SU-DHL-6 (cell line): ENCODE data around the gene GGT6.

Source experiments
- H2AFZ ChIP-seq: fragments of 200-600 bp; sonication (generic); 2 replicates; pipeline ENCODE4 v1.6.1; 2014; ENCODE audit warnings: low read depth, mild to moderate bottlenecking, moderate library complexity, mixed read lengths, antibody characterized with exemption, low read length; ENCODE audit not compliant: severe bottlenecking
- H3F3A ChIP-seq: fragments of 200-600 bp; shearing (Covaris generic); 2 replicates; pipeline ENCODE4 v1.6.0; 2016; ENCODE audit warnings: antibody characterized with exemption, mild to moderate bottlenecking; ENCODE audit not compliant: insufficient read depth
- H3K27ac ChIP-seq: fragments of 200-600 bp; sonication (generic); 2 replicates; pipeline ENCODE4 v1.5.1; 2016; ENCODE audit warnings: low read depth, mild to moderate bottlenecking, low read length, moderate library complexity, mixed read lengths
- H3K27me3 ChIP-seq: fragments of 200-600 bp; sonication (generic), shearing (Covaris generic); 2 replicates; pipeline ENCODE4 v1.6.0; 2014; ENCODE audit warnings: mild to moderate bottlenecking, low read length
- H3K36me3 ChIP-seq: fragments of 200-600 bp; sonication (generic); 2 replicates; pipeline ENCODE4 v1.6.1; 2014; ENCODE audit warnings: mild to moderate bottlenecking, low read length, mixed read lengths
- H3K4me2 ChIP-seq: fragments of 300-600, 200-600 bp; shearing (Covaris generic), sonication (generic); 2 replicates; pipeline ENCODE4 v1.6.0; 2014; ENCODE audit warnings: low read length, low read depth, mild to moderate bottlenecking; ENCODE audit not compliant: poor library complexity, severe bottlenecking
- H3K4me3 ChIP-seq: fragments of 200-600 bp; sonication (generic); 2 replicates; pipeline ENCODE4 v1.5.1; 2014; ENCODE audit warnings: antibody characterized with exemption, low read length, mild to moderate bottlenecking, mixed read lengths; ENCODE audit not compliant: insufficient read depth, poor library complexity, severe bottlenecking
- H3K79me2 ChIP-seq: fragments of 200-600 bp; sonication (generic); 2 replicates; pipeline ENCODE4 v1.6.1; 2014; ENCODE audit warnings: mild to moderate bottlenecking, low read length, moderate library complexity; ENCODE audit not compliant: insufficient read depth
- H3K9ac ChIP-seq: fragments of 200-600 bp; sonication (generic); 2 replicates; pipeline ENCODE4 v1.7.0; 2014; ENCODE audit warnings: mild to moderate bottlenecking, low read length
- H3K9me2 ChIP-seq: fragments of 200-600 bp; sonication (generic); replicated peaks from 2 replicates; pipeline ENCODE4 v1.6.1; 2014; ENCODE audit warnings: low read length; ENCODE audit not compliant: insufficient read depth
- H3K9me3 ChIP-seq: fragments of 200-600 bp; sonication (generic); 2 replicates; pipeline ENCODE4 v1.6.1; 2014; ENCODE audit warnings: low read length, mixed read lengths; ENCODE audit not compliant: insufficient read depth
- H4K20me1 ChIP-seq: fragments of 200-600 bp; sonication (generic); 2 replicates; pipeline ENCODE4 v1.6.1; 2014; ENCODE audit warnings: low read depth, mild to moderate bottlenecking, antibody characterized with exemption, low read length, moderate library complexity, mixed read lengths
- CTCF ChIP-seq: fragments of 200-600 bp; sonication (generic); IDR thresholded peaks from one replicate; pipeline ENCODE4 v1.5.1; 2017; ENCODE audit warnings: antibody characterized with exemption, mild to moderate bottlenecking, low read length, moderate library complexity; ENCODE audit not compliant: insufficient read depth, poor library complexity, severe bottlenecking
- EZH2phosphoT487 ChIP-seq: fragments of 200-600 bp; sonication (generic), shearing (Covaris generic); conservative IDR thresholded peaks from 2 replicates; pipeline ENCODE4 v1.6.1; 2018; ENCODE audit warnings: mild to moderate bottlenecking, antibody characterized with exemption, low read length, moderate library complexity, mixed read lengths

Gene GGT6

GRCh38 chr17:4584101-4584916 lies 23.9 kb upstream of the GGT6 start, which contains the start of gene SMTNL2:
TSS of gene SMTNL2 (plus strand) at chr17:4584529. CDS start at chr17:4584606, 77 bp downstream.
- Histone ChIP-seq H3K27ac (no peak within 1 kb of the TSS), H3K4me2 (peak within 1 kb of the TSS; percentile 9), H3K79me2 (no peaks in the 10 kb centered on the region), H3K36me3 (no peaks in the 10 kb centered on the region), H3K27me3 (no peaks in the 10 kb centered on the region), H2AFZ (no peak within 1 kb of the TSS), H3K9me3 (no peaks in the 10 kb centered on the region), H3K9me2 (no peaks in the 10 kb centered on the region), H4K20me1 (no peaks in the 10 kb centered on the region), H3F3A (no peaks in the 10 kb centered on the region), H3K4me3 (no peak within 1 kb of the TSS), H3K9ac (no peak within 1 kb of the TSS)
- TF ChIP-seq EZH2phosphoT487 (no peak), CTCF (no peak)

DNA sequence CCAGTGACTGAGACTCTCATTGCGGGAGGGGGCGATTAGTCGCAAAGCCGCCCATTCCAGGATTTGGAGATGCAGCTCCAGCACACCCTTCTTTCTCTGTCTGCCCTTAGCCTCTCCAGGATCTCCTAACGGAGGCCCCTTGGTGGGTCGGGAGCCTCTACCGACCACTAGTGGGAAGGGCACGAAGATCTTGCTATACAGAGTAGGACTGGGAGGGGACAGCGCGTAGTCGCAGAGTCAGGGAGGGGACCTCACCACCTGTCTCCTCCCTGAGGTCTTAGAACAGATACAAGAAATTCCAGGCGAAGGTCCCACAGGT lies 23.4 kb upstream of the GGT6 start:
- H3K4me3 ChIP-seq, result no peak overlapping the region
- no peak overlapping the region for H3K9ac ChIP-seq
- no peaks in the 10 kb centered on the region for H3K27me3 ChIP-seq
- TF ChIP-seq EZH2phosphoT487 (no peak), CTCF (no peak)
- H3K27ac ChIP-seq, result no peak overlapping the region
- H3K79me2 ChIP-seq, result no peaks in the 10 kb centered on the region
- H3K9me3 ChIP-seq, result no peaks in the 10 kb centered on the region
- H3K4me2 ChIP-seq, result peak overlapping the region; percentile 9
- H2AFZ ChIP-seq, result no peak overlapping the region
- H3K36me3 ChIP-seq, result no peaks in the 10 kb centered on the region
- no peaks in the 10 kb centered on the region for H3K9me2 ChIP-seq
- no peaks in the 10 kb centered on the region for H3F3A ChIP-seq
- H4K20me1 ChIP-seq, result no peaks in the 10 kb centered on the region

GRCh38 chr17:4583206-4583605 lies 22.8 kb upstream of the GGT6 start:
- Histone ChIP-seq H3K27me3 (no peaks in the 10 kb centered on the region), H3K27ac (no peak overlapping the region), H2AFZ (no peak overlapping the region), H3K9me2 (no peaks in the 10 kb centered on the region), H3K36me3 (no peaks in the 10 kb centered on the region), H3K4me2 (no peak overlapping the region), H4K20me1 (no peaks in the 10 kb centered on the region), H3K9ac (no peak overlapping the region), H3K4me3 (no peak overlapping the region), H3K9me3 (no peaks in the 10 kb centered on the region), H3K79me2 (no peaks in the 10 kb centered on the region), H3F3A (no peaks in the 10 kb centered on the region)
- no peak for TF ChIP-seq CTCF
- TF ChIP-seq EZH2phosphoT487, result no peak
